Activated CD8-positive, alpha-beta T cell treated with anti-CD3 and anti-CD28 coated beads for 36 hours (primary cell): Measurements from ENCODE around the gene MAPK8IP3. TPM values are rescaled to one million over a fixed set of nuclear protein-coding genes. Genes with fewer than 3 reads are reported as not detected.

ENCODE experiments used
- ATAC-seq: fragments of 200-7000 bp; cut with Tn5 transposase; one replicate; pipeline ENCODE4 v1.10.0; 2021; ENCODE audit warnings: mild to moderate bottlenecking, moderate library complexity
- CTCF ChIA-PET: fragments of 350-600 bp; sonication (Branson Sonifier 250); formaldehyde crosslinking; loops from one replicate; lab custom pipeline; 2021; ENCODE audit warnings: antibody characterized with exemption; lab: Charles Lee
- POLR2A ChIA-PET: fragments of 350-600 bp; sonication (Branson Sonifier 250); formaldehyde crosslinking; loops from one replicate; lab custom pipeline; 2021; ENCODE audit warnings: antibody characterized with exemption; lab: Charles Lee
- DNase-seq: peaks from one replicate; pipeline ENCODE4 v3.0.0-alpha.2; 2020
- H3K27ac Mint-ChIP-seq: one replicate; pipeline ENCODE4 v1.8.0; 2021; ENCODE audit warnings: mild to moderate bottlenecking, mixed read lengths
- H3K27me3 Mint-ChIP-seq: one replicate; pipeline ENCODE4 v1.8.0; 2021; ENCODE audit warnings: mixed read lengths
- H3K36me3 Mint-ChIP-seq: one replicate; pipeline ENCODE4 v1.8.0; 2021; ENCODE audit warnings: low read depth, mixed read lengths
- H3K4me1 Mint-ChIP-seq: one replicate; pipeline ENCODE4 v1.8.0; 2021; ENCODE audit warnings: low read depth, mixed read lengths
- H3K4me3 Mint-ChIP-seq: one replicate; pipeline ENCODE4 v1.8.0; 2021; ENCODE audit warnings: mild to moderate bottlenecking, moderate library complexity, mixed read lengths
- H3K9me3 Mint-ChIP-seq: one replicate; pipeline ENCODE4 v1.8.0; 2021; ENCODE audit warnings: mixed read lengths
- CTCF ChIP-seq: fragments of 200-600 bp; IDR thresholded peaks from one replicate; pipeline ENCODE4 v1.8.0; 2022; ENCODE audit warnings: antibody characterized with exemption, mild to moderate bottlenecking
- intact Hi-C: fragments of 100-400 bp; cut with micrococcal nuclease; formaldehyde crosslinking; loops from one replicate; pipeline ENCODE4 v1.10.0; 2022
- total RNA-seq, 2 experiments: library from RNA; stranded (reverse); gene quantifications; one replicate each; pipeline ENCODE4 v1.2.3, GENCODE V29; 2021

Gene MAPK8IP3
- total RNA-seq, 2 experiments from 2014 or later, result 58.4 to 65.1 TPM

DNA sequence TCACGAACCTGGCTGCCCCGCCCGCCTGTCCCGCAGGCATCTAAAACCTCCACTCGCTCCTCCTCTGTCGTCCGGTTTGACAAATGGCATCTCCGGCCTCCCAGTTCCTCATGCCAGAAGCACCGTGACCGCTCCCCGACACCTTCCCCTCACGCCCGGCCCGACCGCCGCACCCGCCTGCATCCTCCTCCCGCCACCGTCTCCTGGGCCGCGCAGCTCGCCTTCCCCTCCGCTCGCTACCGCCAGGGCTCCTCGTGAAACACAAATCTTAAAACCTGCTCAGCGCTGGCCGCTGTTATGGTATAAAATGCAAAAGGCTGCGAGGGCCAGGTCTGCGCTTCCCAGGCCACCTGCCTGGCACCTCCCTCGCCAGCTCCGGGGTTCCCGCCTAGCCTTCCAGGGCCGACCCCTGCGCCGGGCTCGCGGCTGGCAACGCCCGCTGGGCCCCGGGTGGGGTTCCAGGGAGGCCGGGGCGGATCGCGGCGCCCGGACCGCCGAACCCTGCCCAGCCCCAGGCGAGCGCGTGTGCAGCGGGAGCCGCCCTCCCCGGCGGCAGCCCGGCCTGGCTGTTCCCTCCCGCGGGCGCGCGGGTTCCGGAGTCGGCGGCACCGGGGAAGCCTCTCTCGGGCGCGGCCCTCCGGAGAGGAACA, 75.9 kb downstream of the MAPK8IP3 start:
- CTCF ChIA-PET, result interaction anchor here (0.9 to 5.3 kb wide), 12 partner anchors 8 to 148 kb away, joined by 3 to 36 read pairs (median 4); partner anchors contain the start of genes EME2, FAHD1, HAGH and MAPK8IP3
- intact Hi-C loops, result loop anchor here (1.0 kb wide), 1 partner anchor 11 kb away; the partner anchor contains the start of gene NME3

DNA sequence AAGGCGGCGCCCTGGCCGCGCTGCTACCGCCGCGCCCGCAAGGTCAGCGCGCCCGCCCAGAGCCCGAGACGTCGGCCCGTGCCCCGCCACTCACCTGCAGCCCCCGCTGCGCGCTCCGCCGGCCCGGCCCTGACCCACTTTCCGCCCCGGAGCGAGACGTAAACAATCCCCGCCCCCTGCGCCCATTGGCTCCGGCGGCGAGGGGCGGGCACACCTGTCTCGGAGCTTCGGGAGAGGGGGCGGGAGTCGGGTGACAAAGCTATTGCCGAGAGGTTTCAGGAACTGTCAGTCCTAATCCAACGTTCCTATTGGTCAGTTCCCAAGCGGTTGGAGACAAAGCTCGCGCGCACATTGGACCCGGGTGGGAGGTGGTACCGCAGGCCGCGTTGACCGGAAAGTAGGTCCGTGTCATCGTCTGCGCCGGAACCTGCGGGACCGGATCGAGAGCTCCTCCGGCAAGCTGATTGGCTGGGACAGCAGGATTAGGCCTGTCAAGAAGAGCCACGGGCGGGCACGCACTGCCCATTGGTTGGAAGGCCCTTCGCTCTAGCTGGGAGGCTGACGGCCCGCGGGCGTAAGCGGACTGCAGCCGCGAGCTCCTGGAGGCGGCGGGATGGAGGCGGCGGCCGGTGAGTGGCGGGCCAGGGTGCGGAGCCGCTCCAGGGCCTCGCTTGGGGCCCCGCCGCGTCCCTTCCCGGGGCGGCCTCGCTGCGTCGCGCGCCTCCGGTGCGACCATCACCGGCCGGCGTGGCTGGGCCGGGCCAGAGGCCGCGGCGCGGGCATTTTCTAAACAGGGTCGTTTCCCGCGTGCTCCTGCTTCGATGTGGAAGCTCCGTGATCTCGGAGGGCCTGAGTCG, 76.6 kb downstream of the MAPK8IP3 start, which contains the start of the genes NUBP2 and SPSB3:
NUBP2 (plus strand) TSS at position 553 of the 857 bp plus-strand sequence; CDS start at position 614, 61 bp downstream.
SPSB3 (minus strand) TSS at position 164 of the 857 bp plus-strand sequence. CDS start 1,088 bp downstream, outside the sequence.
- H3K36me3 Mint-ChIP-seq, result peaks cover 2% of the 10 kb centered on the region
- H3K27me3 Mint-ChIP-seq, result no peaks in the 10 kb centered on the region
- peak; percentile 100 for DNase-seq
- peaks cover 27% of the 10 kb centered on the region for H3K4me1 Mint-ChIP-seq
- peak; percentile 93 for ATAC-seq
- intact Hi-C loops, result loop anchor here (1.0 kb wide), 1 partner anchor 11 kb away; the partner anchor contains the start of gene NME3
- H3K9me3 Mint-ChIP-seq, result no peaks in the 10 kb centered on the region
- CTCF ChIA-PET, result interaction anchor here (0.8 to 5.3 kb wide), 15 partner anchors 8 to 1086 kb away, joined by 3 to 36 read pairs (median 4); partner anchors contain the start of genes EME2, FAHD1, HAGH and MAPK8IP3
- peak within 1 kb of the TSS; percentile 93 for H3K4me3 Mint-ChIP-seq
- TF ChIP-seq CTCF, result no peak
- H3K27ac Mint-ChIP-seq, result peak within 1 kb of the TSS; percentile 91
- POLR2A ChIA-PET, result interaction anchor here (0.5 to 3.1 kb wide), 14 partner anchors 8 to 372 kb away, joined by 3 to 18 read pairs (median 4); partner anchors contain the start of genes EME2, FAHD1, HAGH and MRPS34

More for the DNA sequence above, 75.9 kb downstream of the MAPK8IP3 start:
- POLR2A ChIA-PET, result interaction anchor here (0.5 to 3.1 kb wide), 12 partner anchors 7 to 373 kb away, joined by 3 to 18 read pairs (median 4); partner anchors contain the start of genes EME2, FAHD1, HAGH and MRPS34
- ATAC-seq (no peak), DNase-seq (peak; percentile 48)
- peak; percentile 14 for TF ChIP-seq CTCF
- Mint-ChIP-seq H3K27ac (peak overlapping the region; percentile 69), H3K4me3 (peak overlapping the region; percentile 93), H3K9me3 (no peaks in the 10 kb centered on the region), H3K4me1 (peaks cover 27% of the 10 kb centered on the region), H3K36me3 (peaks cover 2% of the 10 kb centered on the region), H3K27me3 (no peaks in the 10 kb centered on the region)

- no peak overlapping the region for H3K27ac Mint-ChIP-seq
- ATAC-seq, result no peak
- CTCF ChIA-PET, result interaction anchor here (1.4 to 5.3 kb wide), 2 partner anchors 14 to 144 kb away, joined by 3 to 36 read pairs; partner anchors contain the start of genes EME2, MRPS34 and NME3
- intact Hi-C loops, result no loop called here
- H3K4me3 Mint-ChIP-seq, result peak overlapping the region; percentile 52
- H3K4me1 Mint-ChIP-seq, result peaks cover 27% of the 10 kb centered on the region
- no peaks in the 10 kb centered on the region for H3K27me3 Mint-ChIP-seq
- DNase-seq, result no peak
- TF ChIP-seq CTCF, result no peak
- peaks cover 7% of the 10 kb centered on the region for H3K36me3 Mint-ChIP-seq
- H3K9me3 Mint-ChIP-seq, result no peaks in the 10 kb centered on the region
- POLR2A ChIA-PET, result interaction anchor here (1.3 kb wide), 1 partner anchor 13 kb away, joined by 6 read pairs; the partner anchor contains the start of gene EME2
These were observed 79.2 kb downstream of the MAPK8IP3 start for GRCh38 chr16:1784977-1785845.

GRCh38 chr16:1785846-1786170, 79.8 kb downstream of the MAPK8IP3 start:
- peaks cover 27% of the 10 kb centered on the region for H3K4me1 Mint-ChIP-seq
- no peak for TF ChIP-seq CTCF
- ChIA-PET CTCF (no interaction called here), POLR2A (no interaction called here)
- H3K9me3 Mint-ChIP-seq, result no peaks in the 10 kb centered on the region
- no peaks in the 10 kb centered on the region for H3K27me3 Mint-ChIP-seq
- intact Hi-C loops, result no loop called here
- peaks cover 7% of the 10 kb centered on the region for H3K36me3 Mint-ChIP-seq
- H3K27ac Mint-ChIP-seq, result no peak overlapping the region
- H3K4me3 Mint-ChIP-seq, result no peak overlapping the region
- ATAC-seq (no peak), DNase-seq (no peak)
